Left renal cortex interstitium (tissue), 4 donors: Measurements from ENCODE around the gene ANK2. TPM values are rescaled to one million over a fixed set of nuclear protein-coding genes. Genes with fewer than 3 reads are reported as not detected.

Experiments
- DNase-seq, 4 donors: peaks; one replicate each; pipeline ENCODE4 v3.0.0-alpha.2; 2013; ENCODE audit warnings: low read depth in 4 of 4, low spot score in 2 of 4, missing footprints in 1 of 4
- polyA plus RNA-seq, 4 donors: library from polyadenylated mRNA; unstranded; fragments of 120-200 nt; gene quantifications; one replicate each; pipeline ENCODE4 v1.2.1, GENCODE V29; 2013; ENCODE audit not compliant: insufficient read length in 4 of 4

ANK2 gene
- polyA plus RNA-seq, 4 donors = 57.9 to 66.5 (median 61.6) TPM

DNA sequence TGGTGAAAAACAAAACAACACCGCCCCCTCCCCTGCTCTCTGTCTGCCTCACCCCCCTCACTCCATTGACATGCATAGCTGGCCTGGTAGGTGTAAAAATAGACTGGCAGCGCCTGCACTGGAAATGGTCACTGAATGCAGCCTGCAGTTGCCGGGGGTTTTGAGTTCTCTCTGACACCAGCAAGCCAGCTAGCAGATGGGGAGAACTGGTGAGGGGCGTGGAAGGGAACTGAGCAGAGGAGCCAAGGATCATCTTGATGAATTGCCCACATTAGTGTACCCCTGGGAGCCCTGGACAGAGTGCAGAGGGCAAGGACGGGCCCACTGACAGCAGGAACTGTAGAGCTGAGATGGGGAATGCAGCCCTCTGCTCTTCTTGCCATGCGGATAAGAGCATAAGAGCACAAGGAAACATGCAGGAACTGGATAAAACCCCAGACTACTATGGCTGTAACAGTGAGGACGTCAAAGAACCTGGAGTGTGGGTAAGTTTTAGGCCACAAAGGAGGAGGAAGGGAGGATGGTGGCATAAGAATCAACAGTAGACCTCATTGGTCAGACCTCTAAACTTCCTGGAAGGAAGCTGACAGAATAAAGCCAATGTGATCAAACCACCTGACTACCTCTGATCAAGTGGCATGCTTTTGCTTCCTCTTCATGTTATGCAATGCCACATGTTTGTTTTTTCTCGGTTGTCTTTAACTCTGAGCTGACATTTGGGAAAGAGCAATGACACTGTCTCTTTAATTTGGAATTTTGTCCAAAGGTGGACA, 96.3 kb downstream of the ANK2 start:
- DNase-seq = peak in 1 of 4 donors; percentile 37

DNA sequence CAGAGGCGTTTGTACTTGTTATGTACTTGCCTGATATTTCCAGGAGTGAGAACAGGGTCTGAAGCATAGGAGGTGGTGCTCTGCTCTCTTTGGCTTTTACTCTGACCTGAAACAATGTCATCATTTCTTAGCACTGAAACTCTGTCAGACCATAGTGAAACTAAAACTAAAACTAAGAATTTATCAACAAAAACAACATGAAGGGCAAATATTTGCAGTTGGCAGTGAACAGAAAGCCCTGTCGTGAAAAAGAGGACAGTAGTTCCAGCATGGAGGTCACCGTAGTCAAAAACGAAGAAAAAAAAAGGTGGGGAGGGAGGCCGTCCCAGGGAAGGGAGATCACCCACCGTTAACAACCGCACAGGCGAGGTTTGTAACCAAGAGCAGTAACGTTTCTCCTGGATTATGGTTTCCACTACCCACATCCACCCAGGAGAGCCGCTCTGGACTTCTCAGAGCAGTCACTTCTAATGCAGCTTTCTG, 97.5 kb downstream of the ANK2 start:
- no peak for DNase-seq

DNA sequence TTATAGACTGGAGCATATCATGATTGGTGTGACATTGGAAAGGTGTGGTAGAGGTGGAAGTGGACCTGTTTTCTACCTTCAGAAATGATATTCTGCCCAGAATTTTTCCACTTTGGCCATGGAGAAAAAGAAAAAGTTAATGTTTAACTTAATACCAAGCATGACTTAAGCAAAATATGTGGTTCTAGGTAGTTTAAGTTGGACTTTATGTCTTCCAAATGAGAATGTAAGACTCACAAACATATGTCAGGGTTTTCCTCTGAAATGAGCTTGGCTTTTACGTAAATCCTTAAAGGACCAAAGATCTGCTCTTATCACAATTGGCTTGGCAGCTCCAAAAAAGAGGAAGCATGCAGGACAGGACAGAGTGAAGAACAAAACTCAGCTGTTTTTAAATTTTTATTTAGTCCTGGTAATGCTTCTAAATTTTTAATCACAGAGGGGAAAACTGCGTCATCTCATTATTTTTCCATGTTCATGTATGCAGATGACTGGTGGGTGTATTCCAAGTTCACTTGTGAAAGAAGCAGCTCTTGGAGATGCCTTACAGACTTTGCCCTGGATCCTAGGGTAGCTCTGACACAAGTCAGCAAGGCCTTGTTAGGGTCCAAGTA, 98.2 kb downstream of the ANK2 start:
- DNase-seq = no peak

DNA sequence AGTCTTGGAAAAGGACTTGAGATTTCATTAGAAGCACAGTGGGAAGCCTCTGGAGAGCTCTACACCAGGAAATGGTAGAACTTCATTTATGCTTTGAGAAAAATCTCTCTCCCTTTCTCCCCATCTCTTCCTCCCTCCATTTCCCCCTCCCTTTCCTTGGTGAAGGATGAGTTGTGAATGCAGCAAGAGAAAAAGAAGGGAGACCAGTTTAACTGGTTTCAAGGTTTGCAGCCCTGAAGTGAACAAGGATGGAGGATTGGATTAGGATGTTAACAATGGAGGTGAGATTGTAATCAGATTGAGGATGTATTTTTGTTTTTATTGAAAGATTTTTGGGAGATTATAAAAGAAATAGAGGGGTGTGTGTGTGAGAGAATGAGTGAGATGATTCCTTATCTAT, 99.5 kb downstream of the ANK2 start:
- DNase-seq = no peak

DNA sequence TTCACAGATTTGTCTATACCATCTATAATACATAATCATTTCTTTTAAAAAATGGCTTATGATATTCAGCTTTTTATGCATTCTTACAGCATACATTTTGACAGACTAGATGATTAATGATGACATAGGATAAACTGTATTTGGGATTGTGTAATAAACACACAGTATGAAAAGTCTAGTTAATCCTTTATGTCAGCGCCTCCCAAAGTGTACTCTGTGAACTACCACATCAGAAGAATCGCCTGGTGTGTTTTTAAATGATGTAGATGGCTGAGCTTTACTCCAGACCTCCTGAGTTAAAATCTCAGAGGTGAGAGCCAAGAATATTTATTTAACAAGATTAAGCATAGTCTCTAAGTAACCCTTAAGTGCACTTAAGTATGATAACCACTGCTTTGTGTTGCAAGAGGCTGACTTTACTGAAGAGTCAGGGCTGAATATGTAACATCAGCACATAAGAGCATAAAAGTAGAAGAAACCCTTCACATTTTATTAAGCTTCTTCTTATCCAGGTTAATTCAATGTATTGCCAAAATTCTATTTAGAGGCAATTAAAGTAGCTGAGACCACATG, 104.2 kb downstream of the ANK2 start:
- no peak for DNase-seq

DNA sequence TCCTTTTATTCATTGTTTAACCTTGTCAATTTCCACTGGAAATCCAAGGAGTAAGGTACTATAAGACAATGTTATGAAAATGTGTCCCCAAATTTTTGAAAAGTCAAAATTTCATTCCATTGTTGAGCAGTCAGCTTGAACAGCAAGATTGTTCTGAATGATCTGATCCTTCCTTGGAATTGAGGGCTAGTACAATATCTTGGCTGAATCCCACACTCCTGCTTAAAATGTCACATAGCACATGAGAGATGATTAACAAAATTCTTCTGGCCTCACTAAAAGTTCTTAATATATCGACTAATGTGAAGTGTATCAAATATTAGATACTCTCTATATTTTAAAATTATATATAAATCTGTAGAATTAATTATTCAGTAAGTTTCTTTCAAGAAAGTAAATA, 104.8 kb downstream of the ANK2 start:
- DNase-seq = no peak

DNA sequence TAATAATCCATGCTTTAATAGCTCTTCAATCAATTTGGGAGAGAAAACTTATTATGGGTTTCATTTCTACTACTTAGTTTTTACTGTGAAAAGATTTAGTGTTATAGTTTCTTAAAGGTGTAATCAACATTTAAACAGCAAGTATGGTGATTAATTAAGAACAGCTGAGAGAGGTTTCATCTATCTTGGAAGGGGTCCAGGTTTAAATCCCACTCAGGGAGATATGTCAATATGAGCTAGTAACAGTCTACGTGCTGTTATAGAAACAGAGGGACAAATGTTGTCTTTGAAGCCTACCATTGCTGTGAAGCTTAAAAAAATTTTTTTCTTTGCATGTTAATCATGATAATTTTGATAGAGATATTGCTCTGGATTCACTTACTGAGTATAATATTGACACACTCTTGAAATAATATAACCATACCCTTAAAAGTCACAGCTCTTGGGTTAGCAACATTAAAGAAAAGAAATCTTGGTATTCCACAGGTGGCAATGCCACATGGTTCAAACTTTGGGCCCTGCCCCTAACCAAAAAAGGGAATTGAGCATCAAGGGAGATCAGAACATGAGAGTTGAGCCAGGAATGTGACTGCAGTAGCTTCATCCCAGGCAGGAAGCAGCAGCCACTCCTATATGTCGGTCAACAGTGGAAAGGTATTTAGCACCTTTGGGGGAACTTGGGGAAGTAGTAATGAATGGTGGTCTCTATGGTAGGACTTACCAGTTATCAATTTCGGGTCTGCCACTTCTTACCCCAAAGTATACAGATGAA, 107.8 kb downstream of the ANK2 start:
- DNase-seq = no peak

DNA sequence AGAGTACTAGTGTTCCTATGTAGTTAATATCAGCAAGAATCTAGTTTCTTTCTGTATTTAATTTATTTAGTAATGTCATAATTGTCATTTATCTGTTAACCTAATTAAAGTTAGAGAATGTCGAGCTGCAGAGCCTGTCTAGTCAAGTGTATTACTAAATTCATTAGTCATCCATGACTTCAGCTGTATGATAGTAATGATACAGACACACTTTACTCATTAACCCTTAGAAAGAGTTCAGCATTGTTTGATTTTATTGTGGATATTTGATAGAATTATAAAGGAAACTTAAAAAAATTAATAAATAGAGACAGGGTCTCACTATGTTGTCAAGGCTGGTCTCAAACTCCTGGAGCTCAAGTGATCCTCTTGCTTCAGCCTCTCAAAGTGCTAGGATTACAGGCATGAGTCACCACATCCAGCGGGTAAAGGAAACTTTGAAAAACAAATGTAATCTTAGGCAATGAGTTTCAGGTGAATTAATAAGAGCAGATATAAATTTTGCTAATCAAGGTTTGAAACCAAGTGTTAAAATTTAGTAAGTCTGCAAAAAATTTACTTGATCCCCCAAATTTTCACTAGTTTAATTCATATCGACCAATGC, 110.6 kb downstream of the ANK2 start:
- no peak for DNase-seq

DNA sequence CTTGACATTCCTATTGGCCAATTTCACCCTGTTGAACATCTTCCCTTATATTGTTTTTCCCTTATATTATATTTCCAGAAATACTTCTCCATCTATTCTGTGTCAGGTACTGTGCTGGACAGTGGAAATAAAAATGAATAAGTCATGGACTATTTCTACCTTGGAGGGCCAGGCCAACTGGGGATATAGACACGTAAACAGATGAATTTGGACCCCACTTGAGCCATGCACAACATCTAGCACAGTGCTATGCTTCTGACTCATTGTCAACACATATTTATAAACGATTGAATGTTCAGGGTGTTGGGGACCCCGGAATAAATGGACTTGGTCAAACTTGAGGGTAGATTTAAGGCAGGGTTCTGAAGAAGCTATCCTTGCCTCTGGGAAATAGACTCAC, 111.1 kb downstream of the ANK2 start:
- DNase-seq = no peak

DNA sequence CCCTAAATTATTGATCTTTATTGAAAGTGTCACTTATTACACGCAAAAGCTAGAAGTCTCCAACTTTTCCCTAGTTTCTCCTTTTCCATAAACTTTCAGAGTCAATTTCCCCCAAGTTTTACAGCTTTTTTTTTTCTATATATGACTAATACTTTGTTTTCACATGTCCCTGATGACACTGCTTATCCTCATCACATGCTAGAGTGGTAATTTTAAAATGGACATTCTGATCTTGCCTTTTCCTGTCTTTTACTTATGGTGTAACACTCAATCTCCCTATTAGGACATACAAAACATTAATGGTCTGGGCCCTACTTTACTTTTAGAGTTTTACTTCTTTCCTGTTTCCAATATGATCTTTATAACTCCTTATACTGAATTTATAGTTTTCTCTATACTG, 112.6 kb downstream of the ANK2 start:
- no peak for DNase-seq

DNA sequence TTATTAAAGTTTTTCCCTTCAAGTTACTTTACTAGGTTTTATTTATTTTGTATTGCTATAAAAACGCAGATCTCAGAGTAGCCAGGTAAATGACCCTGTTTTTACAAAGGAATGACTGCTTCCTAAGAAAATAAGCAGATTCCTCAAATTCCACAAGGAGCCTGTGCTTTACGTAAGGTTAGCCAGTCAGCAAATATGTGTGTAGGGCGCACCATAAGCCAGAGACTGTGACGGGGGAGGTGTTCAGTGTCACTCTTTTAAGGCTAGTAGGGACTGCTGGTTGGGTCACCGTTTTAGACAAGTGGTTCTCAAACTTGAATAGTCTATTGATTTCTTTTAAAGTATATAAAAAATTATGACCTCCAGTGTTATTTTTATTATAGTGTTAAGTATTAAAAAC, 119.9 kb downstream of the ANK2 start:
- no peak for DNase-seq

DNA sequence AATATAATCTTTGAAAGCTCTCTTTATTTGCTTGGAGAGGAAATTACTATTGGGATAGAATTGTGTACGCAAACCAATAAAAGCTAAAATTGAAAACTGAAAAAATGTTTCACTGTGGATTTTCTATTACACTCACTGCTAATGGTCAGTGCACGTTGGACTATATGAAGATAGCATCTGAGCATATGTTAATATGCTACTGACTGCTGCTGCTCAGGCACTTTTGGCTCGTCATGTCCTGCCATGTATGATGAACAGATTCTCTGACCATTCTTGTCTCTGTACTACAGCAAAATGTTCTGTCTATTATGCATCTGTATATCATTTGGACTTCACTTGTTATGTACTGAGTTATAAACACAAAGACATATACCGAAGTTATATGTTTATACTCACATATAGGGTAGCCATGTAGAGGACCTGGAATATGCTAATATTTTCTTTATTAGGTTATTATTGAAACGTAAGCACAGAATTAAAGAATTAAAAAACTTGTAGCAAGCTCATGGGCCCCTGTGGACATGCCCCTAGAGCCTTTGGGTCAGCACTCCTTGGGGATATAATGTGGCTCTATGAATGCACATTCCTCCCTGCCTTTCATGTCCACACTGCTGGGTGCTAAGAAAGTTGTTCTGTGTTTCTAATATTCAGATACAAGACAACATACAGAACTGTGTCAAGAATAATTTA, 120.8 kb downstream of the ANK2 start:
- DNase-seq = no peak

DNA sequence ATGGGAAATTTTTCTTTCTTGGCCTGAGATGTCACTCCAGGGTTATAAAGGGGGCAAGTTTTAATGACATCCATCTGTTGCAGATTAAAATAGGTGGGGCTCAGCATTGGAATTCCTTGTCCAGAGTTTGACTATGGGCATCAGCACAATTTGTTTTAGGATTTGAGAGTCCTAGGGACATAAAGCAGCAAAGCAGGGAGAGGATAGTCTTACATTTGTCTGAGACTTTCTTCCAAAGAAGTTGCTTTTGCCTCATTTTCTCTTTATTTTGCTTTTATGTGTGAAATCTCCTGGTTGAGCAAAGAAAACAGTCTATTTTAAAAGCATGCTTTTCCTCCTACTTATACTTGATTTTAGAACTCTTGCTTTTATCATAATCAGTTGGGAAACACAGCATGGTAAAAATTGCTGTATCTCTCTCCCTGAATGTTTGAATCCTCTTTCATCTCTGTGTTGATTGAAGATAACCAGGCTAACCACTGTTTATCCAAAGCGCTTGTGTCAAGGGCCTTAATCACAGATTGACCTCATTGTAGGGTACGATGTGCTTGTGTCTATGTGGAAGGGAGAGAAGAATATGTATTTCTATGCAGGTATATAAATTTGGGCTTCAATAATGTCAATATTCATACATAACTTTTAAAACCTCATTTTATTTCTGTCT, 121.5 kb downstream of the ANK2 start:
- DNase-seq = no peak

DNA sequence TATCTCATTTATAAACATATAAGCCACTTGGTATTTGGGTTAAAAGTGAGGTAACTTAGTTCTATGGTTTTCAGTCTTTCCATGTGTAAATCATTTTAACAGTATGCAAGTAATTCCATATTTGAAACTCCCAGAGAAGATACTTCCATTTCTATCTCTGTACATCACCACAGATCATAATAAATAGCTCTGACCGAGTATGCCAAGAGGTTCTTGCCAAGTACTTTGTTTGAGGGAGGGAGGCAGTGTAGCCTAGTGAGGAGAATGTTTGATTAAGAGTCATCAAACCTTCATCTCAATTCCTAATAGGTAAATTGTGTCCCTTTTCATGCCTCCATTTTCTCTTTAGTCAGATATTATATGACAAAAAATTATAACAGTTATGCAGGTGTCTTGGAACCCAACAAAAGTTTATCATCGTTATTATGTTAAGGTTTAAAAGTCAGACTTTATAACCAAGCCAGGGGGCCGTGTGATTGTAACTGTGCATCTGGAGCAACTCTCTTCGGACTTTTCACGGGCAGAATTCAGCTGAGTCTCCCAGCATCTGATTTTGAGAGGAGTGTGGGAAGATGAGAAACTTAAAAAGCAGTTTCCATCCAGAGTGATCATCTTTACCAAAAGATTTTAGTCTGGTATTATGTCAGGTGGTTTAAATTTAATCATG, 123.8 kb downstream of the ANK2 start:
- no peak for DNase-seq

DNA sequence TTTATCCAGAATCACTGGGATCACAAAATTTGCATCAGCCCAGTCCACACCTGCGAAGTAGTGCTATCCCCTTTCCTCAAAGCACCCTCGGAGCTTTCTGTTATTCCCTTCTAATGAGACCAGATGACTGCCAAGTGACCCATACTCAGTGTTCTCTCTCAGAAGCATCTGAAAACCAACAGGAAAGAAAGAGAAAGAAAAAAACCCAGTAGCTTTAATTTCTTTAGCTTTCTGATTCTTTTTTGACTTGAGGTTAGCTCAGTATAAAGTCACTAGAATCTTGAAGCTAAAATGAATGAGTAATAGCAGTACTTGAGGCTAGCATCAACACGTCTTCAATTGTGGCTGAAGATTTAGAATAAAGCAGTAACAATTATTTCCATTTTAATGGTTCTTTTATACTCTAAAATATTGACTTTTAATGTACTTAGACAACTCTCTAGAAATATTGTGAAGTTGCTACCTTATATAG, 124.4 kb downstream of the ANK2 start:
- no peak for DNase-seq

DNA sequence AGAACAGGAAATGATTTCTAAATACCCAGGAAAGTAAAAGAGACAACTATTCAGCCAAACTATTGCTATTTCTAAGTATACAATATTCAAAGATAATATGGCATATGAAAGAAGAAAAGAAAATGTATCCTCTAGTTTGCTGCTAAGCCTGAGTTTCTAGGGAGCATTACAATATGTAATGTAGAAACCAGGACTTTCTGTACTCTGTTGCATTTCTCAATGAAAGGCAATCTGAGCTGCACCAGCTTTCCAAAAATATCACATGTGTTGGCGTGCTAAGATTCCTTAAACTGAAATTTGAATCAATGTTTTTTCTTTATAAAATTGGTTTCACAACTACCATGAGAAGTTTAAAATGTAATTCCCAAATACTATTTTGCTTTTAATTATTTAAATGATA, 129.6 kb downstream of the ANK2 start:
- no peak for DNase-seq

DNA sequence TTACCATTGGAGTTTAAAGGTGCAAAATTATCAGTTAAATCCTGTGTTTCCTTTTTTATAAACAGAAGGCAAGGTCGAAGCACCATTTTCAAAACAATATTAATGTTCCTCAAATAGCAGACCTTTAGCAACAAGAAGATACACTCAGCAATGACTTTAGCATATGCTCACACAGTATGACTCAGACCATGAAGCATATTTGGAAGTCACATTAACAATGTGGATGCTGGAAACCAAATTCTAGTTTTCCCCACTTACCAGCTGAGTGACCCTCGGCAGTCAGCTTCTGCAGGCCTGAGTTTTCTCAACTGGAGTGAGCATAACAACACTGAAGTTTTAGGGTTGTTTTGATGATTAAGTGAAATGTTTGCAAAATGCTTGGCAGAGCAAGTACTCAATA, 130.5 kb downstream of the ANK2 start:
- no peak for DNase-seq

DNA sequence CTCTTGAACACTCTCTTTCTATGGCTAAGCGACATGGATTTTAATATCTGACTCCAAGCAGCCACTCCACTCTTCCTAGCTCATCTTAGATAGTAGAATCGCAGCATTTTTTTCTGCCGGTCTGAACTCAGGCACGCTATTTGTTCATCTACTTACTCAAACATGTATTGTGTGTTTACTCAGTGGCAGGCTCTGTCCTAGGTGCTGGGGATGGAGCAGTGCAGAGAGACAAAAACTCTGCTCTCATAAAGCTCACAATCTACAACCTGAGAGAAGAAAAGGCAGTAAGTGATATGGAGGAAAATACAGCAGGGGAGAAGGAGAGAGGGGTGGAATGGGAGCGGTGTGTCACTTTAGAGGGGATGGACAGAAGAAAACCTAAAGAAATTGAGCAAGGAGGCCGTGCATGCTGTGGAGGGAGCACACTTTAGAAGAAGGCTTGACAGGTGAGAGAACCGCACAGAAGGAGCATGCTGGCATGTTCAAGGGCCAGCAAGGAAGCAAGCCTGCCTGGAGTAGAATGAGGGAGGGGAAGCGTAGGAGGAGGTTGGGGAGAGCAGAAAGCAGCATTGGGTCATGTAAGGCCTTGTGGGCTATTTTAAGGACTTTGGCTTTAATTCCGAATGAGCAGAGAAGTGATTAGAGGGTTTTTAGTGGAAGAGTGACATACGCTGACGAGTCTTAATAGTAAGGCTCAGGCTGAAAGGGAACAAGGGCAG, 132.0 kb downstream of the ANK2 start:
- no peak for DNase-seq
